Kidney epithelial cell (primary cell): ENCODE data around the gene RAP1B. TPM values are rescaled to one million over a fixed set of nuclear protein-coding genes. Genes with fewer than 3 reads are reported as not detected.
A peak's percentile ranks its signal among the peaks of the same experiment; 100 is the strongest.
"Not testable (repeated sequence)": the region's sequence is repeated elsewhere in the genome, so short reads cannot be mapped to it uniquely, and the experiment has no call there.

Experiments
- DNase-seq: peaks from one replicate; pipeline ENCODE4 v3.0.0-alpha.2; 2010; ENCODE audit warnings: low read depth
- H3K27me3 ChIP-seq: 2 replicates; pipeline ENCODE4 v1.6.0; 2011; ENCODE audit warnings: low read length; ENCODE audit not compliant: control insufficient read depth, insufficient read depth
- H3K36me3 ChIP-seq: 2 replicates; pipeline ENCODE4 v1.5.1; 2011; ENCODE audit warnings: low read length; ENCODE audit not compliant: control insufficient read depth, insufficient read depth
- H3K4me3 ChIP-seq: 2 replicates; pipeline ENCODE4 v1.5.1; 2011; ENCODE audit warnings: low read depth, mild to moderate bottlenecking, control low read depth, low read length
- CTCF ChIP-seq: IDR thresholded peaks from 2 replicates; pipeline ENCODE4 v1.5.1; 2011; ENCODE audit warnings: mild to moderate bottlenecking, moderate library complexity, low read length, control low read depth, inconsistent platforms; ENCODE audit not compliant: insufficient read depth, poor library complexity, severe bottlenecking
- total RNA-seq: library from RNA; depleted of rRNA; stranded (reverse); fragments of >200 nt; gene quantifications from 2 replicates; pipeline ENCODE4 v1.2.3, GENCODE V29; 2015

Gene RAP1B
- total RNA-seq, 1 donor from 2014 or later = 194 TPM

DNA sequence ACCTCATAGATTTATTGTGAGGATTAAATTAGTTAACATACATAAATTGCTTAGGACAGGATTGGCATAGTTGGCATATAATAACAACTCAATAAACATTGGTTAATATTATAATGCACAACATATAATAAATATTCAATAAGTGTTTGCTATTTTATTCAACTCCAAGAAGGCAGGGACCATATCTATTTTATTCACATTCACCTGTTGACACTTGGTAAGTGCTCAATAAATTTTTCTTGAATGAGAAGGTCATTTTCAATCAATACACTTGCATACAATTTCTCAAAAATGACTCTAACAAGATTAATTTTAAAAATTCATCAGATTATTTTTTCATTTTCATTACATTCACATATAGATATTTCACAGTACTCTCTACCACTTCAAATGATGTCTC is 63.7 kb downstream of the RAP1B start:
- Histone ChIP-seq H3K4me3 (no peak overlapping the region), H3K36me3 (no peaks in the 10 kb centered on the region), H3K27me3 (no peaks in the 10 kb centered on the region)
- TF ChIP-seq CTCF = no peak
- no peak for DNase-seq

DNA sequence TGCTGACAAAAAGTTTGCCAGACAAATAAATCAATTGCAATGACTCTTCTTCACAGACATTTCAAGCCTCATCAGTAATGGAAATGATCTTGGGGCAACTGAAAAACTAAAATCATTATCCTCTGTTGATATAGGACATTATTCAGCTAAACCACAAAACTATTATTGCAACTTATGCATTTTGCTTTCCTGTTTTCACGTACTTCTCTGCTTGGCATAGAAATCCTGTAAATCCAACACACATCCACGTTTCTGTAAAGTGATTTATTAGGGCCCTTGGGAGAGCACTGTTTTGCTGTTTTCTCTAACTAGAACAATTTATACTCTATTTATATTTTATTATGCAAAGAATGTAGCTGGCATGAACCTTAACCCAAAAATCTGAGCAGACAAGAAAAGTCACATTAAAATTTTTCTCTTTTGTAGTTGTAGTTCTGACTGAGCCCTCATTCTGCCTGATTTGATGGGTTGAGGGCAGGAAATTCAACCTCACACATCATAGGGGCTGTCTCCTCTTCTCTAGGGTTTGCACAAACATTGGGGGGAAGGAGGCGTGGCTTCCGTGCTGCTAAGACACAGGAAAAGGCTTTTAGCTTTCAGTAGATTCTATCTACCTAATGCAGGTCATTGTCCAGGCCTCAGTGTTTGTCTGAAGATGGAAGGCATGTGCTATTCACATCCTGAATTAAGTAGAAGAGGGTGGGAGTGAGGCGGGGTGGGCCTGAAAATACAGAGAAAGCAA is 64.6 kb downstream of the RAP1B start:
- no peak for DNase-seq

DNA sequence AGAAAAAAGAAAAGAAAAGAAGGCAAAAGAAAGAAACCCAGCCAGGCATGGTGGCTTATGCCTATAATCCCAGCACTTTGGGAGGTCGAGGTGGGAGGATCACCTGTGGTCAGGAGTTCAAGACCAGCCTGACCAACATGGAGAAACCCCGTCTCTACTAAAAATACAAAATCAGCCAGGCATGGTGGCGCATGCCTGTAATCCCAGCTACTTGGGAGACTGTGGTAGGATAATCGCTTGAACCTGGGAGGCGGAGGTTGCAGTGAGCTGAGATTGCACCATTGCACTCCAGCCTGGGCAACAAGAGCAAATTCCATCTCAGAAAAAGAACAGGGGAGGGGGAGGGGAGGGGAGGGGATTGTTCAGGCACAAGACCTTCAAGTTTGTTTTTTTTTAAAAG is 66.2 kb downstream of the RAP1B start:
- H3K27me3 ChIP-seq, H3K4me3 ChIP-seq, H3K36me3 ChIP-seq, DNase-seq: not testable (repeated sequence)

More for the DNA sequence above, 64.6 kb downstream of the RAP1B start:
- no peak for TF ChIP-seq CTCF
- no peaks in the 10 kb centered on the region for H3K36me3 ChIP-seq
- no peak overlapping the region for H3K4me3 ChIP-seq
- no peaks in the 10 kb centered on the region for H3K27me3 ChIP-seq

GRCh38 chr12:68686262-68686594 is 75.5 kb downstream of the RAP1B start:
- DNase-seq = no peak
- Histone ChIP-seq H3K4me3 (peak overlapping the region; percentile 11), H3K27me3 (no peaks in the 10 kb centered on the region), H3K36me3 (no peaks in the 10 kb centered on the region)
- TF ChIP-seq CTCF = no peak

GRCh38 chr12:68686595-68687521 is 76.2 kb downstream of the RAP1B start, which contains the start of gene NUP107:
NUP107 (plus strand) TSS chr12:68686978; CDS start chr12:68687066, 88 bp downstream.
- Histone ChIP-seq H3K27me3 (no peaks in the 10 kb centered on the region), H3K4me3 (peak within 1 kb of the TSS; percentile 90), H3K36me3 (no peaks in the 10 kb centered on the region)
- peak; percentile 97 for DNase-seq
- TF ChIP-seq CTCF = peak; percentile 10

GRCh38 chr12:68695454-68695853 is 84.8 kb downstream of the RAP1B start:
- H3K36me3 ChIP-seq = no peaks in the 10 kb centered on the region
- no peak for DNase-seq

More at GRCh38 chr12:68695454-68695853, 84.8 kb downstream of the RAP1B start:
- H3K4me3 ChIP-seq = no peak overlapping the region
- no peaks in the 10 kb centered on the region for H3K27me3 ChIP-seq
- no peak for TF ChIP-seq CTCF
